NCI-H2171 treated with DMSO at 0.1 percent for 48 hours (cell line): Measurements from ENCODE around the gene GAL.

ENCODE experiments used
- DNase-seq: peaks from one replicate; lab custom pipeline; 2025; lab: John Stamatoyannopoulos, UW

Gene GAL

DNA sequence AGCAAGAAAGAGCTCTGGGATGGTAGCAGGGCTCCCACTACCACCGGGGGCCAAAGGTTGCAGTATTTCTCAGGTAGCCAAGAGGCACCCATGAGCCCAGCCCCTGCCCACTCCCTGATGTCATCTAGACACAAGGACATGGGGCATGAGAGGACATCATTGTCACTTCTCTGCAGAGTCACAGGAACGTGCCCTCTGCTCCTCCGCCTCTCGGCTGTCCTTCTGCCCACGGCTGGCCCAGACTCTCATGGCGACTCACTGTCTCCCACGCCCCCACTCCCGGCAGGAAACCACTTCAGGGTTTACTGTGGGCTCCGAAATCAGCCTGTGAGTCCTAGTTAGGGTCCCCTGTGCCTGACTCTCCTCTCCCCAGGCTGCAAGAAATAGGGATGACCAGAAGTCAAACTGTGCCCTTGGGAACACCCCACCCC is 1.8 kb upstream of the GAL start:
- no peak for DNase-seq

DNA sequence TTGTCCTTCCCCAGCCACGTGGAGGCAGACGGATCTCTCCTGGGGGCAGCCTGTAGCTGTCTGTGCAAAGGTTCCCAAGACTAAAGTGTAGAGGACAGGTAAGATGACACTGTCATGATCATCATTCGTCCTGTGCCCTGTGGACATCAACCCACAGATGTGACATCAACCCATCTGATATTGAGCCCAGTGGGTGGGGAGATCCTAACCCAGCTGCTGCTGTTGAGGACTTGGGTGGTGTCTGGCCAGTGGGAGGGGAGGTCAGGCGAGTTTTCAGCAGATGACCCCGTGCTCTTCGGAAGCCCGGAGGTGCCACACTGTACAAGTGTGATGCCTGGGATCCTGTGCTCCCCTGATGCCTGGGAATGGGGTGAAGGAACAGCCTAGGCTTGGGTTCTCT is 1.2 kb upstream of the GAL start:
- no peak for DNase-seq

DNA sequence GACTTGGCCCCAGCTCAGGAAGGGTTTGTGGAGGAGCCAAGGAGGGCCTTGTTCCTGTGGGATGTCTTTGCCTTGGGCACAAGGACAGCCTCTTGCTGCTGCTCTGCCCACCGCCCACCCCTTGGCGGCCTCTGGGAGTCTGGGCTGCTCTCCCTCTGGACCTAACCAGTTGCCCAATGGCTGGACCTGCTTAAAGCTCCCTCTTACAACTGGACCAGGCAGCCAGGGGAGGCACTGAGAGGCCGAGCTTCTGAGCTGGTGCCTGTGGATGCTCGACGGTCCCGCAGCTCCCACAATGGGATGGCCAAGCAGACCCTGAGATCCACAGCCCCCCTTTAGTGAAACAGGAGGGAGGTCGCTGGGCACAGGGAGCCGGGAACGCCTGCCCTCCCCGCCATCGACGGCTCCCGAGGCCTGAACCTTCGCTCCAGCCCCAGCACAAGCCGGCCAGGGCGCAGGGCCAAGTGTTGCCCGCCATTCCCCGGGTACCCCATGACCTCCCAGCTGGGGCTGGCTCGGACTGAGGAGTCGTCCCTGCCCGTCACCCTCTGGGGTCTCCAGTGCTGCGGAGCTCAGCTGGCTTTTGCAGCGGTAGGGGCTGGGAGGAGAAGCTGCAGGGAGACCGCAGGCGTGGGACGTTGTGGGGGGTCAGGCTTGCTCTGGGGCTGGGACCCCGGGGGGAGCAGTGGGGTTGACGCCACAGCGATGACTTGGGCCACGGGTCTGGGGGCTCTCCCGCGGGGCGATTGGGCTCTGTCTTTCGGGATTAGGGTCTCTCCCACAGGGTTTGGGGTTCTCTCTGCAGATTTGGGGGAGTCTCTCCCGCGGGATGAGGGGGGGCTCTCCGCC is 584 bp upstream of the GAL start:
- DNase-seq: no peak

DNA sequence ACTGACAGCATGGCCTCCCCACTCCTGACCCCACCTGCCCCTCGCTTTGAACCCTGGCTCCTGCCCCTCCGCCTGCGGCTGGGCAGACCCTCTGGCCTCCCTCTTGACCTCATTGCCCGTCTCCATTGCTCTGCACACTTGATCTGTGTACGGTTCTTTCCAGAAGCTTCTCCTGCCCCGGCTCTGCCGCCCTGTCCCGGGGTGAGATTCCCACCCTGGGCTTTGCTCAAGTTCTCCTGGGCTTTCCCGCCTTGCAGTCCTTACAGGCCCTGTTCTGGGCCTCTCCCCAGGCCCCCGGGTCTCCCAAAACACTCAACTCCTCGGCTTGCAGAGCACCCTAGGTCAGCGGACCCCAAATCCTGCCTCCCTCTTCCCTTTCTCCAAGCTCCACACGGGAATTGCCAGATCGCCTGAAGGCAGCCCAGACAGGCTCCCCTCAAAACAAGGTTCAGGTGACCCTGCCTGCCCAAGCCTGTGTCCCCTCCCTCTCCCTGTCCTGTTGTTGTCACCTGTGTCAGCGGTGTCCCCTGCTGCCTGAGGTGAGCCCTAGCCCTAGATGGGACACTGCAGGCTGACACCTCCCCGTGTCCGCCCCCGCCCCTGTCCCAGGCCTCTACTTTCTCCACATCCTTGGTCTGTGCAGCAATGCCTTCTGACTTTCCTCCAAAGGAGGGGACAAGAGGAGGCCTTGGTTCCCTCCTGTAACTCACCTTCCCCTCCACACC is 1.5 kb downstream of the GAL start:
- DNase-seq: no peak

DNA sequence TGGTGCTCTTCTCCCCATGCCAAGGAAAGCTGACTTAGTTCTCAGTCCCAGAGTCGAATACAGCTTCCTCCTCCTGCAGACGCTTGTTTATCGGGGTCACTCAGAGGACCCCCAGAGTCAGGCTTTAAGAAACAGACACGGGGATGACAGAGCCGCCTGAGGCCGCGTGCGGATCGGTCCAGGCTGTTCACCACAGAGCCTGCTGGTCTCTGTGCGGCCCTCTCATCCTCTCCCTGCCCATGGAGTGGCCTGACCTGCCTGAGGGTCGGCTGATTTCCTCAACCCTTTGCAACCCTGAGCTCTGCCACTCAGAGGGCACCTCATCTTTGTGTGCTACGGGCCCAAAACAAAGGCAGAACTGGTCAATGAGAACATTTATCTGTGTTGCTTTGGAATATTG is 2.1 kb downstream of the GAL start:
- no peak for DNase-seq

DNA sequence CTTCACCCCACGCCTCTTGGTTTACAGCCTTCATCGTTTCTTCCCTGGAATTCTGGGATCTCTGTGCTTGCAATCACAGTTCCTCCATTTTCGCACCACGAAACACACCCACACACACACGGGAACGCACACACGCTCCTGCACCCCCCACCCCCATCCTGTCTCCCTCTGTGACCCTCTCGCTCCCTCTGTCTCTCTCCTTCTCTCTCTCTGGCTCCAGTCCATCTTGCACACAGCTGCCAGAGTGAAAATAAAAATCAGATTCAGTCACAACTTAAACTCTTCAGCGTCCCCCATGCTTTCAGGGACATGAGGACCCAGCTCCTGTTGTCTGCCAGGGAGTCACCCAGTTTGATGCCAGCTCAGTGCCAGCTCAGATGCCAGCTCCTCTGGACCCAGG is 3.0 kb downstream of the GAL start:
- no peak for DNase-seq

DNA sequence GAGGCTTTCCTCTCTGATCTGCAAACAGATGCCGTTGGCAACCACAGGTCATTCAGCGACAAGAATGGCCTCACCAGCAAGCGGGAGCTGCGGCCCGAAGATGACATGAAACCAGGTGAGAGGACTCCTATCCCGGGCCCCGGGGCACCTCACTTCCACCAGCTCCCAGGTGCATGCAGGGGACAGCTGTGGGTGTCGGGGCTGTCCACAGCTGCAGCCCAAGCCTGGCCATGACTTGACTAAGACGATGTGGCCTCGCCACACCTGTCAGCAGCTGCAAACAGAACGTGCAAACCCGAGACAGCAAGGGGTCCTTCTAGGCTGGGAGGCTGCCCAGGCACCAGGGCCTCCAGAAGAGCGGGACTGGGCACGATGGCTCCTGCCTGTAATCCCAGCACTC is 3.6 kb downstream of the GAL start:
- DNase-seq: no peak

DNA sequence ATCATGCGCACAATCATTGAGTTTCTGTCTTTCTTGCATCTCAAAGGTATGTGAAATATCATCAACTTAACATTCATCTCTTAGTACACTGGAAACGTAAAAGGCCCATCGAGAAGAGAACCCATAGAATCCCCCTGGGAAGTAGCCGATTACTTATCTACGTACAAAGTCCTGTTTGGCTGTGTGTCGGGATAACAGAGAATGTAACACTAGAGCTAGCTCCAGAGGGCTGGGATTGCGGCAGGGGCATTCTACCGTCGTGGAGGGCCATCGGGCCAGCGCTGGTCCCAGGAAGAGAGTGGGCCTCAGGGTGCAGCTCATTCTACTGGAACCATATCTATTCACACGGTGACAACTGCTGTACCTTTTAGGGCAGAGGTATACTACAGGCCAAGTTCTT is 4.5 kb downstream of the GAL start:
- no peak for DNase-seq

DNA sequence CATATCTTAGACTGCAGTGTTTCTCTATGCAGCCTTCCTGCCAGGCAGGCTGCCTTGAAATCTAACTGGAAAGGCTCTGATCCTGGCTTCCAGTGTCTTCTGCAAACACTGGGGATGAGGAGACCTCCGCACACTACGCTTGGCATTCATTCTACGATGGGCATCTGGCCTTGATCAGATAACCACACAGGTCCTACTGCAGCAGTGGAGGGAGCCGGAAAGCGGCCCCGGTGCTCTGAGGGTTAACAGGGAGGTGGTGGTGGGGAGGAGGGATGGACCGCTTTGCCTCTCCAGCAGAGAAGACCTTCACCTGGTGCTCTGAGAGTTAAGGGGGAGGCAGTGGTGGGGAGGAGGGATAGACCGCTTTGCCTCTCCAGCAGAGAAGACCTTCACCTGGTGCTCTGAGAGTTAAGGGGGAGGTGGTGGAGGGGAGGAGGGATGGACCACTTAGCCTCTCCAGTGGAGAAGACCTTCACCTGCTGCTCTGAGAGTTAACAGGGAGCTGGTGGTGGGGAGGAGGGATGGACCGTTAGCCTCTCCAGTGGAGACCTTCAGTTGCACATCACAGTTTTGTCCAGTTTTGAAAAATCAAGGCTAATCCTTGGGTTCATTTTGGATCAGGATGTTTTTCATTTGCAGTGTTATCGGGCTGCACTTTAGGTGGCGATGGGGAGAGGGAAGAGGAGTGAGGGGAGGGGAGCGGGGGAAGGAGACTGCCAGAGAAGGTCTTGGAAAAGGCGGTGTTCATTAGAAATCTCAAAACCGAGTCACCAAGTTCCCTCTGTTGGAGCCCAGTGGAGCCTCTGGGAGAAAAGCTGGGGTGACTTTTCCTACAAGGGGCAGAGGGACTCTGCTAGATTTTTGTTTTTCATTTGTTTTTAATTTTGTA is 5.6 kb downstream of the GAL start:
- DNase-seq: no peak

DNA sequence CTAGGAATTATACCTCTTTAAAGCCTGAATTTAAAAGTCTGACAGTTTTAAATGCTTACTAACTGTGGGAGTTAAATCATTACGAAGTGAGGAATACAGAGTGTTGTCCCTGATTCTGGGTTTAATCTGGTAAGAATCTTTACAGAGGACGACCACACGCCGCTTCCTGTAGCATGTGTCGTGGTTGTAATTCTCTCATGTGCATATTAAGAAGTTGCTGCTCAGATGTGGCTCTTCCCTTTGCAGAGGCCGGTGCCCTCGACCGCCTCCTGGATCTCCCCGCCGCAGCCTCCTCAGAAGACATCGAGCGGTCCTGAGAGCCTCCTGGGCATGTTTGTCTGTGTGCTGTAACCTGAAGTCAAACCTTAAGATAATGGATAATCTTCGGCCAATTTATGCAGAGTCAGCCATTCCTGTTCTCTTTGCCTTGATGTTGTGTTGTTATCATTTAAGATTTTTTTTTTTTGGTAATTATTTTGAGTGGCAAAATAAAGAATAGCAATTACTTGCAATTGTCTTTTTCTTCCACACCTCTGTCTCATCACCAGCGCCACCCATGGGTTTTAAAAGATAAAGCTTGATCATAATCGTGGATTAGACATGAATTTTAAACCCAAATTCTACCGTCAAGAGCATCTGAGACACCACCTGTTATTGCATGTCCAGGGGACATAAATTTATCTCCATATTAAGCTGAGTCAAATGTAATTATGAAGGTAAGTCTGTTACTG is 6.5 kb downstream of the GAL start:
- DNase-seq: no peak

DNA sequence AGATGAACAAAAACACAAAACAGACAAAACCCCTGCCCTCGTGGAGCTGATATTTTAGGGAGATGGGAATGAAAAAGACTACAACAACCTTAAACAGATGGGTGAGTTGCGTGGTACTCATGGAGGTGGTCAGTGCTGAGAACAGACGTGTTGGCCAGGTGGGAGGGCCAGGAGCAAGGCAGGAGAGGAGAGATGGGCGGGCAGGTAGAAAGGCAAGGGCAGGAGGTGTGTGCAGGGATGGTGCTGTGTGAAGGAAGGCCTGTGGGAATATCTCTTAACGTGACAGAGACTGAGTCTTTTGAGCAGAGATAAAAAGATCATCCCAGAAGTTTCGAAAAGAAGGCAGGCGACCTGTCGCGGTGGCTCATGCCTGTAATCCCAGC is 7.0 kb downstream of the GAL start:
- DNase-seq: no peak

DNA sequence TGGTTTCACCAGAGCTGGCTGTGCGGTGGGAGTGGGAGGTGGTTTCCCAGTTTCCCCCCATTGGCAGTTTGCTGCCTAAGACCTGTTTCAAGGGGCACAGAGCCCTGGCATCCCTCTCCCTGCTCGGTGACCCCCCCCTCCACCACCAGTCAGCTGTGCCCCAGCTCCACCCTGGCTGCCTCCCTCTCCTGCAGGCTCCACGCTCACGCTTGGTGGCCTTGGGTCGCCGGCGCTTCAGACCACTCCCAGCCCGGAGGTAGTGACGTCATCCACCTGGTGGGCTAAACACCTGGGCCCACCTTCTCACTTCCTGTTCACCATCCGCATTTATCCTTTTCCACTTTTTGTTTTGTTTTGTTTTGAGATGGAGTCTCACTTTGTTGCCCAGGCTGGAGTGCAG is 7.8 kb downstream of the GAL start:
- DNase-seq: no peak

DNA sequence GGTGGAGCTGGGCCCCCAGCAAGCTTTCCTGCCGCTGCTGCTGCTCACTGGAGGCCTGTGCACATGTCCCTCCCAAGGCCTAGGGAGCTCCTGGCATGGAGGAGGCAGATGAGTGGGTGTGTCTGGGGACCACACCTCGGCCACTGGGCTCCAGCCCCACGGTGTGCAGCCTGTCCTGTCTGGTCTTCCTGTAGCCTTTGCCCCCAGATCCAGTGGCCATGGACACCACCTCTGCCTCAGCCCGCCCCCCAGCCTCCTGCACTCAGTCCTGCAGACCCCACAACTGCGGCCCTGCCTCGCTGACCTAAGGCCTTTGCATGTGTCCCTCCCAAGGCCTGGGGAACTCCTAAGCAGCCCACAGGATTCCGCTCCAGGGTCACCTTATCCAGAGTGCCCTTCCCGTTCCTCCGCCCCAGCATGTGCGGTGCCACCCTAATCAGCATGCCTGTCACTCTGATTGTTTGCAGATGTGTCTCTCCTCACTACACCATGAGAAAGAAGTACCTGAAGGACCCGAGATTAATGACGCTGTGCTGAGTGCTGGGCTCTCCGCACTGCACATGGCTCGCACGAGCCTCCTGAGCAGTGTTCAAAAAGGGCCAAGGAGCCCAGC is 8.6 kb downstream of the GAL start:
- DNase-seq: no peak

DNA sequence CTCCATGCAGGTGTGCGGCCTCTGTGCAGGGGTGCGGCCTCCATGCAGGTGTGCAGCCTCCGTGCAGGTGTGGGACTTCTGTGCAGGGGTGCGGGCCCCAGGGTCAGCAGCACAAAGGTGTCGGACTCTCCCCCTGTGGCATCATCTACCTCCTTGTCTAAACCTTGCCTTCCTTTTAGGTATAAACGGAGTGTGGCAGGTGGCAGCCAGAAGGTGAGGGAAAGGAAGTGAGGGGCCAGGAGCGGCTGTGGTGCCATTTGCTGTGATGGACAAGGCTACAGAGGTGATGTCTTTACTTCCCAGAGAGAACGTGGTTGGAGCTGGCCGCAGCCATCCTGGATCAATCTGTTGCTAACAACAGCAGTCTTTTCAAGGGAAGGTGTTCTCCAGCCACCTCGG is 9.1 kb downstream of the GAL start:
- no peak for DNase-seq

DNA sequence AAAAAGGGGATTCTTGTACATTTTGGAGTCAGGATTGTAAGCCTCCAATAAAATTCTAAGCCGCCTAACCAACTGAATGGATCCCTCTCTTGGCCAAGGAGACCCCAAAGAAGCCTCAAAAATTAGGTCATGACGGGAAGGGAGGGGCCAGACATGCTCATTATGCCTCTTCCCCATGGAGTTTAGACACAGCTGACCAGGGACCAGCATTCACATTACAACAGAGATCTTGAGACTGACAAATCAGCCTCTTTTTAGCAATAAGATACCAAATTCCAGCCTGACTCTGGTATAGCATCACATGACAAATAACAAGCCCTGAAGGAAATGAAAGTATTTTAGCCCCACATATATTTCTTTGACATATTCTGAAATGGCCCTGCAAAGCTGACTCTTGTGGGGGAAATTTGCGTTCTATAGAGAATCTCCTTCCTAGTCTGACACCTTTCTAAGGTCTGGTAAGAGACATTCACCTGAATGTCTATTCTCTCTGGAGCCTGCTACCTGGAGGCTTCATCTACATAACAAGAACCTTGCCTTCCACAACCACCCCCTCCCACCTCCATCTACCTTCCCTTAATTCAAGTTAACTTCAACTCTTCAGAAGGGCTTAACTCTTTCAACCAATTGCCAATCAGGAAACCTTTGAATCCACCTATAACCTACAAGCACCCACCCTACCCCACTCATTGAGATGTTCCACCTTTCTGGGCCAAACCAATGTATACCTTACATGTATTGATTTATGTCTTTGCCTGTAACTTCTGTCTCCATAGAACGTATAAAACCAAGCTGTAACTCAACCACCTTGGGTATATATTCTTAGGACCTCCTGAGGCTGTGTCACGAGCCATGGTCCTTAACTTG is 10.3 kb downstream of the GAL start:
- no peak for DNase-seq

DNA sequence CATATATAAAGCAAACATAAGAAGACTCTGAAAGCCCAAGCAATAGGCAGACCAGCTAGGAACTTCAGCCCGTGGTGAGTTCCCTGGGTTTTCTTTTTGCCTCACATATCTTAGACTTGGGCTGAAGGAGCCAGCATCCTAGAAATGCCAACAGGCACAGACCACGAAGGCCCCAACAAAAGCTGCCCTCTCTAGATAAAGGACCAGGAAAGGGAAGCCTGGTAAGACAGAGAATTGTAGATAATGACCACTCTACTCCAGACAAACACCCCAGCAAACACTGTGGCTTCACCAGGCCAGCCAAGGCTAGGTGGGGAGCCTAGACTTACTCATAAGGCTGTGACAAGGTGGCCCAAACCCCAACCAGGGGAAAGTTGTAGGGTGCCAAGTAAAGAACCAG is 11.2 kb downstream of the GAL start:
- no peak for DNase-seq

DNA sequence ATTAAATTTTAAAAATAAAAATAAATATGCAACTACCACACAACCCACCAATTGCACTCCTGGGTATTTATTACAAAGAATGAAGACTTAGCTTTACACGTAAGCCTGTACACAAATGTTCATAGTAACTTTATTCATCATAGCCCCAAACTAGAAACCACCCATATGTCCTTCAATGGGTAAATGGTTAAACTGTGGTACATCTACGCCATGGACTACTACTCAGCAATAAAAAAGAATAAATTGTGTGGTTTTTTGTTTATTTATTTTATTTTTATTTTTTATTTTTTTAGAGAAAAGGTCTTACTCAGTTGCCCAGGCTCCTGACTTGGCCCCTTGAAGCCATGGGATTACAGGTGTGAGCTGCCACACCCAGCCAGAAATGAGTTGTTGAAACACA is 14.6 kb downstream of the GAL start:
- no peak for DNase-seq

DNA sequence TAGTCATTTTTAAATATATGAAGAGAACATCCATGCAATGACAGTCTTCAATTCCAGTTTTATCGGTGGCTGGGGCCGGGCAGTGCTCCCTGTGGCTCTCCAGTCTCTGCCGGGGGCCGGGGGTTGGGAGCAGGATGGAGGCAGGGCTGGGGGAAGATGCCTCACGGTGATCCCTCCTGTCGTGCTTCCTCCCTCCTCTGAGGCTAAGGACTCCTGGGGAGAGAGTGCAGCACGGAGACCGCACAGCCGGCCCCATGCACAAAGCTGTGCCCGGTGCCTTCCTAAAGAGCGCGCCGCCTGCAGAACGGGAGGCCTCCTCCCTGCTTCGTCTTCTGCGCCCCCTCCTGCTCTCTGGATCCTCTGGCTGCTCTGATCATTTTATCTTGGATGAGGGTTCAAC is 20.5 kb downstream of the GAL start:
- no peak for DNase-seq

DNA sequence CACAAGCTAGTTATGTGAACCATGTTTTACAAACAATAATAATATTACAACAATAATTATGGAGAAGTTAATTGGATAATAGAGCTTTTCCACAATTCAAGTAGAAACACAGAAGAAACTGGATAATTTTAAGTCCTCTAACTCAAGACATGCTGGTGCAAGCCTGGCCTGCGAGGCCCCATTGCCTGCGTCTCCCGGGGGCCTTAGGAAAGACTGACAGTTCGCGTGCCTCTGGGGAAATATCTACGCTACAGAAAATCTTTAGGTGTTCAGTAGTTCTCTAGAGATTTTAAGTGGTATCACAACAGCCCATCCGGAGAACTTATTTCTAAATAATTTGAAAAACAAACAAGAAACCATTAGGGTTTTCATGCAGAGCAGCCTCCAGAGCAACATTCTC is 23.2 kb downstream of the GAL start:
- DNase-seq: no peak

DNA sequence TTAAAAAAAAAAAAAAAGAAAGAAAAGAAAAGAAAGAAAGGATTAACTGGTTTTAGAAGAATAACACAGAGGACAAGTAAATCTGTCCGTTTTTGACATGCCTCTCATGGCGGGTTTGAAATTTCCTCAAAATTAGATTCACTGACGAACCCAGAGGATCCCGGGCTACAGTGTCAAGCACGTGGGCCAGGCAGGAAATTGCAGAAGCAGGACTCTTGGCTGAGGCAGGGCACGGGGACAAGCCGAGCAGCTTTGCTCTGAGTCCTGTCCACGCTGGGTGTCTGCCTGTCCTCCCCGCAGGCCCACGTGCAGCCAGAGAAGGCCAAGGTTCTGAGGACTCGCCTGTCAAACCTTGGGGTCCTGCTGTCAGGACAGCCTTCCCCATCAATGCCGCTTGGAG is 24.7 kb downstream of the GAL start:
- DNase-seq: no peak

DNA sequence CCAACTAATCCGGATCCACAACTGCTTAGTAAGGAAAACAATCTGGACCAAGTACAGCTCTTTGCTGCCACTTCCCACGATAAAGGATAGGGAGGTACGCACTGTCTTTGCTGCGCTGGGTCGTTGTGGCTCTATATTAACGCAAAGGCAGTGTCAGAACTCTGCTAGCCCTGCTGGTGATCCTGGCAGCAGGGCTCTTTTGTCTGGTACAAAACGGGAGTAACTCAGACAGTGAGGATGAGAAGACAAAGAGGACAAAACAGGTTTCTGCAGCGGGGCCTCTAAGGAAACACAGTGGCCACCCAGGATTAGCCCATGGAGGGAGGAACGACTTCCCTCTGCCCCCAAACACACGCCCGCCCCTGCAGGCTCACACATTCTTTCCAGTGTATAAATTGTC is 26.1 kb downstream of the GAL start:
- no peak for DNase-seq
